Neuron (in vitro differentiated cells): Measurements from ENCODE around the gene OR4D10.
"Not testable (repeated sequence)": the region's sequence is repeated elsewhere in the genome, so short reads cannot be mapped to it uniquely, and the experiment has no call there.

ENCODE experiments used
- H2AFZ ChIP-seq: one replicate; pipeline ENCODE4 v1.6.1; 2013; ENCODE audit warnings: low read depth, mild to moderate bottlenecking, inconsistent platforms, low read length, moderate library complexity
- H3K27me3 ChIP-seq: one replicate; pipeline ENCODE4 v1.6.1; 2013; ENCODE audit warnings: low read length; ENCODE audit not compliant: insufficient read depth
- H3K36me3 ChIP-seq: one replicate; pipeline ENCODE4 v1.6.1; 2013; ENCODE audit warnings: low read length; ENCODE audit not compliant: insufficient read depth
- H3K4me1 ChIP-seq: one replicate; pipeline ENCODE4 v1.6.1; 2013; ENCODE audit warnings: low read length; ENCODE audit not compliant: insufficient read depth
- H3K4me3 ChIP-seq: 2 replicates; pipeline ENCODE4 v1.5.1; 2013; ENCODE audit warnings: mild to moderate bottlenecking, low read length, moderate library complexity
- H3K9me3 ChIP-seq: one replicate; pipeline ENCODE4 v1.6.1; 2013; ENCODE audit warnings: low read length

OR4D10 gene

GRCh38 chr11:59473015-59473414, at the start of gene OR4D10:
OR4D10 (plus strand) TSS chr11:59473315; CDS start chr11:59477430, 4,115 bp downstream.
- no peaks in the 10 kb centered on the region for H3K36me3 ChIP-seq
- no peak within 1 kb of the TSS for H3K4me3 ChIP-seq
- no peaks in the 10 kb centered on the region for H3K9me3 ChIP-seq
- no peaks in the 10 kb centered on the region for H3K4me1 ChIP-seq
- peaks cover 2% of the 10 kb centered on the region for H3K27me3 ChIP-seq
- H2AFZ ChIP-seq, result no peak within 1 kb of the TSS

DNA sequence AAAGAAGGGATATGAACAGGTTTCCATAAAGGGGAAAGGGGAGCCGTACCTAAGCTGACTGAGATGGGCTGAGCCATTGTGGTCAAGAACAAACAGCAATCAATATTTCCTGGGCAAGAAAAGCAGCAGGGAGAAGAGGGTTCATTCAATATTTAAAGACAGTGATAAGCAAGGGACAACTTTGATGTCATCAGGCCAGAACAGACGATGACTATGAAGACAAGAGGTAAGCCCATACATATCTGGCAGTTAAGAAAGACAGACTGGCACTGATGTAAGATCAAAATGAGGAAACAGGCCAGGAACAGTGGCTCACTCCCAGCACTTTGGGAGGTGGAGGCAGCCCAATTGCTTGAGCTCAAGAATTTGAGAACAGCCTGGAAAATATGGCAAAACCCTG, 49.3 kb upstream of the OR4D10 start:
- peaks cover 16% of the 10 kb centered on the region for H3K4me1 ChIP-seq

GRCh38 chr11:59425131-59425530, 48.0 kb upstream of the OR4D10 start:
- Histone ChIP-seq H3K9me3 (peaks cover 2% of the 10 kb centered on the region), H3K36me3 (no peaks in the 10 kb centered on the region), H2AFZ (no peak overlapping the region), H3K4me1 (peaks cover 16% of the 10 kb centered on the region), H3K27me3 (no peaks in the 10 kb centered on the region), H3K4me3 (no peak overlapping the region)

More for the DNA sequence above, 49.3 kb upstream of the OR4D10 start:
- Histone ChIP-seq H2AFZ (no peak overlapping the region), H3K36me3 (no peaks in the 10 kb centered on the region), H3K27me3 (no peaks in the 10 kb centered on the region), H3K4me3 (no peak overlapping the region), H3K9me3 (no peaks in the 10 kb centered on the region)

DNA sequence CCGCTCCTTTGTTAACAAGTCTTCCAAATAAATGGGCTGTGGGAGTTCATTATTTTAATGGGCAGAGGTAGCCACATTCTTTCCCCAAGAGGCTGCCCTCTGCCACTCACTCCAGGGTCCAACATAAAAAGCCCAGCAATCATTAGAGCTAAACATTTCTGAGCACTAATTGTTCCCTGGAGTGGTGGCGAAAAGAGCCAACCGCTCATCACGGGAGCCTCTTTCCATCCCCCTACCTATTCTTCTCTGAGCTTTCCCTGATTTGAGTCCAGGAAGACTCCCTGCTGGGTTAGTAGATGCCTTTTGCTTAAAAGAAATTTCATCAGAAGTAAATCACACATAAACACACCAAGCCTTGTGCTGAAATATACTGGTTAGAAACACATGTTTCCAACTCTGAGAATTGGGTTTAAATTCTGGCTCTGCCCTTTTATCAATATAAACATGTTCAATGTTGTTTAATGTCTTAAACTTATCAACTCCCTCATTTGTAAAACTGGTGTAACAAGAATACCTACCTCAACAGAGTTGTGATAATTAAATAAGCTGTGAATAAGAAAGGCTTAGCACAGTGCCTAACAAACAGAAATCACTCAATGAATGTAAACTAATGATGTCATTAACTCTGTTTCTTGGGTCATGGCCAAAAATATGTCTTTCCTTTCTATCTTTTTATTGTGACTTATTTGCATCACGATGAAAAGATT, 46.6 kb upstream of the OR4D10 start, which contains the start of gene OR5A2:
Gene OR5A2 (minus strand): TSS at position 53 of the 707 bp plus-strand sequence. CDS start 3,460 bp downstream, outside the sequence.
- H3K4me3 ChIP-seq, result no peak within 1 kb of the TSS

DNA sequence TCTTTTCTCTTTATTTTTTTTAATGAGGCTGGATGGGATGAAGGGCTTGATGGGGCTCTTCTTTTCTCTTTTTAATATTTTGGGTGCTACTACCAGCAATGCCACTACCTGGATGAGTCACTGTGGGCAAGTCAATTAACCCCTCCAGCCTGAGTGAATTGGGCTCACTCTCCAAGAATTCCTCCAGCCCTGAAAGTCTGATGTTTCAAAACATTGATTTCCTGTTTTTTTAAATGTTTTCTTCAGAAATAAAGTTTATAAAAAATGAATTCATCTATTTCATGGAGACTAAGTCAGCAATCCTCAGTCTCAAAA, 46.1 kb upstream of the OR4D10 start:
- Histone ChIP-seq H3K4me3 (no peak overlapping the region), H3K4me1 (peaks cover 16% of the 10 kb centered on the region), H3K36me3 (no peaks in the 10 kb centered on the region), H3K27me3 (no peaks in the 10 kb centered on the region), H3K9me3 (peaks cover 2% of the 10 kb centered on the region), H2AFZ (no peak overlapping the region)

More for the DNA sequence above, 46.6 kb upstream of the OR4D10 start, which contains the start of gene OR5A2:
- peaks cover 16% of the 10 kb centered on the region for H3K4me1 ChIP-seq
- peaks cover 2% of the 10 kb centered on the region for H3K9me3 ChIP-seq
- no peak within 1 kb of the TSS for H2AFZ ChIP-seq
- H3K36me3 ChIP-seq, result no peaks in the 10 kb centered on the region
- H3K27me3 ChIP-seq, result no peaks in the 10 kb centered on the region

- Histone ChIP-seq H3K9me3 (peaks cover 2% of the 10 kb centered on the region), H2AFZ (no peak overlapping the region), H3K4me1 (peaks cover 16% of the 10 kb centered on the region), H3K27me3 (no peaks in the 10 kb centered on the region), H3K36me3 (no peaks in the 10 kb centered on the region), H3K4me3 (no peak overlapping the region)
Observed at GRCh38 chr11:59429924-59430516, 43.1 kb upstream of the OR4D10 start.

GRCh38 chr11:59436169-59436568, 36.9 kb upstream of the OR4D10 start, which contains the start of gene OR5A1:
OR5A1 (plus strand) TSS chr11:59436469; CDS start chr11:59443169, 6,700 bp downstream.
- no peak within 1 kb of the TSS for H2AFZ ChIP-seq
- H3K36me3 ChIP-seq, result no peaks in the 10 kb centered on the region
- no peak within 1 kb of the TSS for H3K4me3 ChIP-seq
- no peaks in the 10 kb centered on the region for H3K27me3 ChIP-seq
- H3K4me1 ChIP-seq, result peaks cover 2% of the 10 kb centered on the region
- H3K9me3 ChIP-seq, result no peaks in the 10 kb centered on the region

DNA sequence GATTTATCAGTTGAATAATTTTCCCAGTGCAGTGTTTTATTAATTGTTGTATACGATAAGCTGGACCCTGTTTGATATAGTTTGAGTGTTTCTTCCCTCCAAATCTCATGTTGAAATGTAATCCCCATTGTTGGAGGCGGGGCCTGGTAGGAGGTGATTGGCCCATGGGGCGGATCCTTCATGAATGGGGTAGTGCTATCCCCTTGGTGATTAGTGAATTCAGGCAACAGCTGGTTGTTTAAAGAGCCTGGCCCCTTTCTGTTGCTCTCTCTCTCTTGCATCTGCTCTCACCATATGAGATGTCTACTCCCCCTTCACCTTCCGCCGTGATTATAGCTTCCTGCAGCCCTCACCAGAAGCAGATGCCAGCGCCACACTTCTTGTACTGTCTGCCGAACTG, 35.3 kb upstream of the OR4D10 start:
- Histone ChIP-seq H3K4me1 (peaks cover 2% of the 10 kb centered on the region), H2AFZ (no peak overlapping the region), H3K27me3 (no peaks in the 10 kb centered on the region), H3K9me3 (no peaks in the 10 kb centered on the region), H3K36me3 (no peaks in the 10 kb centered on the region), H3K4me3 (no peak overlapping the region)

DNA sequence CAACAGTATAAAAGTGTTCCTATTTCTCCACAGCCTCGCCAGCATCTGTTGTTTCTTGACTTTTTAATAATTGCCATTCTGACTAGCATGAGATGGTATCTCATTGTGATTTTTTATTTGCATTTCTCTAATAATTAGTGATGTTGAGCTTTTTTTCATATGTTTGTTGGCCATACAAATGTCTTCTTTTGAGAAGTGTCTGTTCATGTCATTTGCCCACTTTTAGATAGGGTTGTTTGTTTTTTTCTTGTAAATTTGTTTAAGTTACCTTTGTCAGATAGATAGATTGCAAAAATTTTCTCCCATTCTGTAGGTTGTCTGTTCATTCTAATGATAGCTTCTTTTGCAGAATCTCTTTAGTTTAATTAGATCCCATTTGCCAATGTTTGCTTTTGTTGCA, 27.5 kb upstream of the OR4D10 start:
- H2AFZ ChIP-seq, H3K9me3 ChIP-seq, H3K4me3 ChIP-seq, H3K27me3 ChIP-seq, H3K4me1 ChIP-seq, H3K36me3 ChIP-seq: not testable (repeated sequence)

DNA sequence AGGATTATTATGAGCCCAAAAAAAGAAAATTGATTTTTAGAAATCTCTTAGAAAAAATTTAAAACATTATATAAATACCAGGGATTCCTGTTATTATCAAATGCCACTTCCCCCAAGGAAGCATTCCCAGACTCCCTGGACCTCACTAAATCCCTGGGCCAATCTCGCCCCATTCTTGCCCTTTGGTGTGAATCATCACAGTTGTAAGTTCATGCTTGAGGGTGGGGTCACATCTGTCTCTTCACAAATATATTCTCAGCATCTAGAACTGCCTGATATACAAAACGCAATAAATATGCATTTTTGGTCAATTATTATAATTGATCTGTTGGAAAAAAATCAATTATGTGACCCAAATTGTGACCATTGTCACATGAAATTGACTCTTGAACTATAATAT, 24.6 kb upstream of the OR4D10 start:
- Histone ChIP-seq H3K4me3 (no peak overlapping the region), H3K27me3 (no peaks in the 10 kb centered on the region), H3K9me3 (no peaks in the 10 kb centered on the region), H2AFZ (no peak overlapping the region), H3K4me1 (no peaks in the 10 kb centered on the region), H3K36me3 (no peaks in the 10 kb centered on the region)

DNA sequence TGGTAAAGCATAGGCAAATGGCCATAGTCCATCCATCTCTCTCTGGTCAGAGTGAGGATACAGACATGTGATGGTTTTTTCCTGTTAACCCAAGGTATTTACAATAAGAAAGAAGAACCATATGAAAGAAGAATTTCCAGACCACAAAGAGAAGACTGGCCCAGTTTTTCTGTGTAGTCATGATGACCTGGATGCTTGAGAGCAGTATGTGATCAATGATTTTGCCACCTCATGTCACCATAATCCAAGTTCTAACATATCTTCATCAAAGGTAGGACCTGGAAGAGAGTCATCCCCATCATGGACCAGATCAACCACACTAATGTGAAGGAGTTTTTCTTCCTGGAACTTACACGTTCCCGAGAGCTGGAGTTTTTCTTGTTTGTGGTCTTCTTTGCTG, 16.5 kb upstream of the OR4D10 start, which contains the start of gene OR4D6:
Gene OR4D6 (plus strand): TSS at position 301 of the 400 bp plus-strand sequence. CDS start 0 bp downstream, at position 301.
- Histone ChIP-seq H3K9me3 (no peaks in the 10 kb centered on the region), H2AFZ (no peak within 1 kb of the TSS), H3K27me3 (no peaks in the 10 kb centered on the region), H3K4me1 (no peaks in the 10 kb centered on the region), H3K36me3 (no peaks in the 10 kb centered on the region), H3K4me3 (no peak within 1 kb of the TSS)

DNA sequence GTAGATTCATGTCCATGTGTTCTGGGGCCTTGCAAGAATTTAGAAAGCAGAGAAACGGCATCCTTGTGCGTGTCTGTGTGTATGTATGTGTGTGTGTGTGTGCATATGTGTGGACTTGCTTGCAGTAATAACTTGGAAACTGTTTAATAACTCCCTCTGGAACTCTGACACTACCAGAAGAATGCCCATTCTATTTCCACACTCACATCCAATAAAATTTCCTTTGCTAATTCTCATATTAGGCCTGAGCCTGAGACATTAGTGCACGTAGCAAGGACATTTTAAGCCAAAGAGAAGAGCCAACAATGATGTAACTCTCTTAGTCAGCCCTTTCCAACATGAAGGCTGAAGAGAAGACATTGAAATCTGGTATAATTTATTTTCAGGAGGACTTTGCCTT, 13.2 kb upstream of the OR4D10 start:
- H2AFZ ChIP-seq, result no peak overlapping the region
- no peak overlapping the region for H3K4me3 ChIP-seq
- no peaks in the 10 kb centered on the region for H3K27me3 ChIP-seq
- H3K36me3 ChIP-seq, result no peaks in the 10 kb centered on the region
- no peaks in the 10 kb centered on the region for H3K4me1 ChIP-seq
- H3K9me3 ChIP-seq, result no peaks in the 10 kb centered on the region

DNA sequence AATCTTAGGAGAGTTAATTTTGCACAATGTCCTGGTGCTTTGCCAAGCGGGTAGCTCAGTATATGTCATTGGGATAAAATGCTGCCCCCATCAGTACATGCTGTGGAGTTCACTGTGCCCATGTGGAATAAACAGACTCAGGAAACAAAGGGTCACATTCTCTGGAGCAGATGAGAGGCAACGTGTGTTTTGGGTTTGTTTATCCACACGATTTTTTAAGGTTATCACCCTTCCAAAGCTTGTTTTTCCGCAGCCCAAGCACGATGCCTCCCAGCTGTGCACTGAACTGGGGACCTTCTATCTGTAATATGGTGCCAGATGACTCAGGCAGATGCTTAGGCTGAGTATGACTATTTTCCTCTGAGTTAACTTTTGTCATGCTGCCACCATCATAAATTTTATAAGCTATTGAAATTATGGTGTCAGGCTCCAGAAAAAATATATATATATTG, 9.9 kb upstream of the OR4D10 start:
- Histone ChIP-seq H3K9me3 (no peaks in the 10 kb centered on the region), H2AFZ (no peak overlapping the region), H3K27me3 (no peaks in the 10 kb centered on the region), H3K36me3 (no peaks in the 10 kb centered on the region), H3K4me1 (no peaks in the 10 kb centered on the region), H3K4me3 (no peak overlapping the region)
